CD4-positive, alpha-beta T cell (primary cell): Measurements from ENCODE around the gene TSSK2. TPM values are rescaled to one million over a fixed set of nuclear protein-coding genes. Genes with fewer than 3 reads are reported as not detected.

Experiments
- ATAC-seq: fragments of 200-7000 bp; cut with Tn5 transposase; one replicate; pipeline ENCODE4 v1.10.0; 2022; ENCODE audit warnings: mild to moderate bottlenecking; ENCODE audit not compliant: poor library complexity
- CTCF ChIA-PET: fragments of 350-600 bp; sonication (Branson Sonifier 250); formaldehyde crosslinking; loops from one replicate; lab custom pipeline; 2021; ENCODE audit warnings: antibody characterized with exemption, inconsistent platforms; lab: Charles Lee
- POLR2A ChIA-PET: fragments of 350-600 bp; sonication (Branson Sonifier 250); formaldehyde crosslinking; loops from one replicate; lab custom pipeline; 2021; ENCODE audit warnings: antibody characterized with exemption, inconsistent platforms; lab: Charles Lee
- DNase-seq, 14 experiments: peaks; one replicate each; pipeline ENCODE4 v3.0.0-alpha.2; 2013 to 2020; ENCODE audit warnings: mixed read lengths in 2 of 14
- H3K27ac ChIP-seq, 2 donors: one replicate each; pipeline versions ENCODE4 v1.5.1 to v1.7.0; 2013; ENCODE audit warnings: low read length in 2 of 2, low read depth in 1 of 2, mild to moderate bottlenecking in 1 of 2
- H3K27me3 ChIP-seq, 2 experiments: 1 replicate in 1 of 2; 2 replicates in 1 of 2; pipeline versions ENCODE4 v1.6.1 to v1.7.0; 2013; ENCODE audit warnings: low read length in 2 of 2, control low read depth in 1 of 2, mild to moderate bottlenecking in 1 of 2, moderate library complexity in 1 of 2; ENCODE audit not compliant: insufficient read depth in 2 of 2, control insufficient read depth in 1 of 2
- H3K36me3 ChIP-seq: one replicate; pipeline ENCODE4 v1.6.1; 2013; ENCODE audit warnings: low read length, control low read depth; ENCODE audit not compliant: insufficient read depth
- H3K4me1 ChIP-seq: one replicate; pipeline ENCODE4 v1.6.1; 2013; ENCODE audit warnings: low read length, control low read depth; ENCODE audit not compliant: insufficient read depth
- H3K4me3 ChIP-seq: one replicate; pipeline ENCODE4 v1.5.1; 2013; ENCODE audit warnings: mild to moderate bottlenecking, low read length, moderate library complexity
- H3K9me3 ChIP-seq, 2 experiments: 1 replicate in 1 of 2; 2 replicates in 1 of 2; pipeline versions ENCODE4 v1.6.1 to v1.7.0; 2013; ENCODE audit warnings: low read length in 2 of 2, mild to moderate bottlenecking in 2 of 2, control low read depth in 1 of 2, moderate library complexity in 1 of 2; ENCODE audit not compliant: control insufficient read depth in 1 of 2, insufficient read depth in 1 of 2
- H3K27ac Mint-ChIP-seq: one replicate; pipeline ENCODE4 v1.8.0; 2020; ENCODE audit warnings: mixed read lengths
- H3K27me3 Mint-ChIP-seq: one replicate; pipeline ENCODE4 v1.8.0; 2021; ENCODE audit warnings: mixed read lengths
- H3K36me3 Mint-ChIP-seq: one replicate; pipeline ENCODE4 v1.8.0; 2021; ENCODE audit warnings: low read depth, mixed read lengths
- H3K4me1 Mint-ChIP-seq: one replicate; pipeline ENCODE4 v1.8.0; 2021; ENCODE audit warnings: low read depth, mixed read lengths
- H3K4me3 Mint-ChIP-seq: one replicate; pipeline ENCODE4 v1.8.0; 2020; ENCODE audit warnings: mild to moderate bottlenecking, mixed read lengths
- H3K9me3 Mint-ChIP-seq: one replicate; pipeline ENCODE4 v1.8.0; 2020; ENCODE audit warnings: mixed read lengths
- intact Hi-C, 2 experiments: fragments of 100-400 bp; cut with DNase I in 1 of 2; cut with micrococcal nuclease in 1 of 2; formaldehyde crosslinking; loops; one replicate each; pipeline versions ENCODE4 v1.15.1 to v1.9.0; 2023 to 2025; cut with DNase I, micrococcal nuclease
- total RNA-seq, 174 experiments: library from RNA in 2 of 174; stranded (reverse) in 2 of 174; gene quantifications; one replicate each; pipeline ENCODE4 v1.2.3 and lab custom pipeline; 2021 to 2026
- TF ChIP-seq, protein P1 (sequence below): fragments of 200-600 bp; IDR thresholded peaks from one replicate; pipeline ENCODE4 v1.8.0; 2022; ENCODE audit warnings: antibody characterized with exemption, mild to moderate bottlenecking

TSSK2 gene
- total RNA-seq, 2 experiments from 2014 or later, result 0.31 TPM; not detected in 1

DNA sequence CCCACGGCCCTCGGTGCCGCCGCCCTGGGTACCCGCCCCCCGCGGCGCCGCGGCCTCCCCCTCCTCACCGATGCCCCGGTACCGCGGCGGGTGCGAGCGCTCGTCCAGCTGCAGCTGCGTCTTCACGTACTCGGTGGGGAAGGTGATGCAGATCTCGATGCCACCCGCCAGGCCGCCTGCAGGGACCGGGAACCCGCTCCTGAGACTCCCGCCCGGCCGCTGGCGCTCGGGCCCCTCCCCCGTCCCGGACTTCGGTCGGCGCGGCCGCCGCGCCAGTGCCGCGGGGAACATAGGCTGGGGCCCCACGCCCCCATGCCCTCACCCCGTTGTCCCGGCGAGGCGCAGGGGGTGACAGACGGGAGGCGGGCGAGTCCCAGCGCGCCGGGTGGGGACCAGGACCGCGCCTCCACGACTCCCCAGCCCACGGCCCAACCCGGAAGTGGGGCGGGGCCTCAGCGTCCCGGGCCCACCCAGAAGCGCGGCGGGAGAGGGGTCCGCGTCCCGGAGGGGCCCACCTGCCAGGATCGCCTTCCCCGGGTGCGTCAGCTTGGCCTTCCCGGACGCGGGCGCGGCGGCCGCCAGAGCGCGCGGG lies 47.1 kb downstream of the TSSK2 start:
- POLR2A ChIA-PET, result interaction anchor here (1.3 to 3.3 kb wide), 4 partner anchors 34 to 300 kb away, joined by 4 to 13 read pairs (median 8); partner anchors contain the start of genes CDC45, ESS2 and UFD1
- peaks cover 19% of the 10 kb centered on the region for H3K4me1 Mint-ChIP-seq
- no peaks in the 10 kb centered on the region for H3K27me3 Mint-ChIP-seq
- TF ChIP-seq, protein P1, sequence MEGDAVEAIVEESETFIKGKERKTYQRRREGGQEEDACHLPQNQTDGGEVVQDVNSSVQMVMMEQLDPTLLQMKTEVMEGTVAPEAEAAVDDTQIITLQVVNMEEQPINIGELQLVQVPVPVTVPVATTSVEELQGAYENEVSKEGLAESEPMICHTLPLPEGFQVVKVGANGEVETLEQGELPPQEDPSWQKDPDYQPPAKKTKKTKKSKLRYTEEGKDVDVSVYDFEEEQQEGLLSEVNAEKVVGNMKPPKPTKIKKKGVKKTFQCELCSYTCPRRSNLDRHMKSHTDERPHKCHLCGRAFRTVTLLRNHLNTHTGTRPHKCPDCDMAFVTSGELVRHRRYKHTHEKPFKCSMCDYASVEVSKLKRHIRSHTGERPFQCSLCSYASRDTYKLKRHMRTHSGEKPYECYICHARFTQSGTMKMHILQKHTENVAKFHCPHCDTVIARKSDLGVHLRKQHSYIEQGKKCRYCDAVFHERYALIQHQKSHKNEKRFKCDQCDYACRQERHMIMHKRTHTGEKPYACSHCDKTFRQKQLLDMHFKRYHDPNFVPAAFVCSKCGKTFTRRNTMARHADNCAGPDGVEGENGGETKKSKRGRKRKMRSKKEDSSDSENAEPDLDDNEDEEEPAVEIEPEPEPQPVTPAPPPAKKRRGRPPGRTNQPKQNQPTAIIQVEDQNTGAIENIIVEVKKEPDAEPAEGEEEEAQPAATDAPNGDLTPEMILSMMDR, result no peak
- Histone ChIP-seq H3K9me3 (no peaks in the 10 kb centered on the region), H3K36me3 (peaks cover 3% of the 10 kb centered on the region), H3K27ac (peak overlapping the region in 1 of 2 donors; percentile 59), H3K27me3 (no peaks in the 10 kb centered on the region), H3K4me3 (peak overlapping the region; percentile 78), H3K4me1 (peaks cover 47% of the 10 kb centered on the region)
- H3K36me3 Mint-ChIP-seq, result no peaks in the 10 kb centered on the region
- CTCF ChIA-PET, result interaction anchor here (1.3 kb wide), 2 partner anchors 34 to 300 kb away, joined by 3 to 4 read pairs; partner anchors contain the start of gene ESS2
- DNase-seq, result peak in 12 of 14 experiments; percentile 14 to 80 (median 46)
- peak overlapping the region; percentile 4 for H3K4me3 Mint-ChIP-seq
- no peaks in the 10 kb centered on the region for H3K9me3 Mint-ChIP-seq
- no peak overlapping the region for H3K27ac Mint-ChIP-seq
- intact Hi-C loops, result loop anchor here (1.0 to 5.0 kb wide), 7 partner anchors 33 to 939 kb away; partner anchors contain the start of genes CDC45 (in 1 of the 2), CLTCL1 (in 1 of the 2), DGCR2 (in 1 of the 2) and ESS2 (in 1 of the 2)
- ATAC-seq, result peak; percentile 67

DNA sequence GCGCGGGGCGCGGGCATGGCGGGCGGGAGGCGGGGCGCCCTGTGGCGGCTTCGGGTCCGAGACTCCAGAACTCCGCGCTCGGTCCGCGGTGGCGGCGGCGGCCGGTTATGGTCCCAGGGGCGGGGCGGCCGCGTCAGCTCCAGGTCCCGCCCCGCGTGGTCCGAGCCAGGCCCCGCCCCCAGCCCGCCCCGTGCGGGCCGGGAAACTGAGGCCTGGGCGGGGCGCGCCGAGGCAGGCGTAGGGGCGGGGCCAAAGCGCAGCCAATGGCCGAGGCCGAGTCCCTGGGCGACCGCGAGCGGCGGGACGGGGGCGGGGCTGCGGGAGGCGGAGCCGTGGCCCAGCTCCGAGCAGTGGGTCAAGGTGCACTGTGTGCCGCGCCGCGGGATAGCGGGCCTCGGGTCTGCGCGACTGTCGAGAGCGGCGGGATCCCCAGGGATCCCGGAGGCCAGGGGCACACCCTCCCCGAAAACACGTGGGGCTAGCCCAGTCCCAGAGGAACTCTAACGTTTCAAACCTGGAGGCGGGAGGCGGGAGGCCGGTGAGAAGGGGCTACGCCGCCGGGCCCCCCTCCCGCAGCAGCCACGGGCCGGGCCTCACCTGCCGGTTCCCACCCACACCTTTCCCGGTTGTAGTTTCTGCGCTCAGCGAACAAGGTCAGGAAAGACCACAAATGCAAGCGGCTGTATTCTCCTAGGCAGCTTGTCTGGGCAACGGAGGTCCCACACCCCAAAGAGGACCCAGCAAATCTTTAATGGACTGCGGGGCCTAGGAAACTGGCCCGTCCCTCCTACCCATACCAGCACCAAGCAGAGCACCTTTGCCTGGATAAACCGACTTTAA lies 47.8 kb downstream of the TSSK2 start, which contains the start of gene SLC25A1:
SLC25A1 (minus strand) TSS at position 80 of the 840 bp plus-strand sequence; CDS start at position 17, 63 bp downstream.
- H3K4me1 ChIP-seq, result peaks cover 40% of the 10 kb centered on the region
- peak within 1 kb of the TSS; percentile 93 for H3K4me3 Mint-ChIP-seq
- H3K27ac Mint-ChIP-seq, result peak within 1 kb of the TSS; percentile 77
- H3K9me3 ChIP-seq, result no peaks in the 10 kb centered on the region
- ChIA-PET CTCF (interaction anchor here (1.2 to 2.1 kb wide), 4 partner anchors 34 to 299 kb away, joined by 3 to 7 read pairs (median 4); partner anchors contain the start of genes C22orf39 and ESS2), POLR2A (interaction anchor here (1.3 to 3.3 kb wide), 4 partner anchors 35 to 300 kb away, joined by 4 to 13 read pairs (median 8); partner anchors contain the start of genes CDC45, ESS2 and UFD1)
- peak within 1 kb of the TSS; percentile 78 for H3K4me3 ChIP-seq
- no peaks in the 10 kb centered on the region for H3K27me3 ChIP-seq
- ATAC-seq (peak; percentile 57), DNase-seq (peak; percentile 26 to 94 (median 74))
- TF ChIP-seq, protein P1, result no peak
- peaks cover 18% of the 10 kb centered on the region for H3K4me1 Mint-ChIP-seq
- intact Hi-C loops, result loop anchor here (1.0 to 5.0 kb wide), 7 partner anchors 34 to 938 kb away; partner anchors contain the start of genes CDC45 (in 1 of the 2), CLTCL1 (in 1 of the 2), DGCR2 (in 1 of the 2) and ESS2 (in 1 of the 2)
- H3K27ac ChIP-seq, result peak within 1 kb of the TSS; percentile 14 to 59
- H3K9me3 Mint-ChIP-seq, result no peaks in the 10 kb centered on the region
- no peaks in the 10 kb centered on the region for H3K27me3 Mint-ChIP-seq
- no peaks in the 10 kb centered on the region for H3K36me3 Mint-ChIP-seq
- H3K36me3 ChIP-seq, result peaks cover 3% of the 10 kb centered on the region
